ENCODE data around the gene TLK1. TPM values are rescaled to one million over a fixed set of nuclear protein-coding genes. Genes with fewer than 3 reads are reported as not detected.

The TLK1 gene
- total RNA-seq, 1 donor from 2014 or later = 26.3 TPM

DNA sequence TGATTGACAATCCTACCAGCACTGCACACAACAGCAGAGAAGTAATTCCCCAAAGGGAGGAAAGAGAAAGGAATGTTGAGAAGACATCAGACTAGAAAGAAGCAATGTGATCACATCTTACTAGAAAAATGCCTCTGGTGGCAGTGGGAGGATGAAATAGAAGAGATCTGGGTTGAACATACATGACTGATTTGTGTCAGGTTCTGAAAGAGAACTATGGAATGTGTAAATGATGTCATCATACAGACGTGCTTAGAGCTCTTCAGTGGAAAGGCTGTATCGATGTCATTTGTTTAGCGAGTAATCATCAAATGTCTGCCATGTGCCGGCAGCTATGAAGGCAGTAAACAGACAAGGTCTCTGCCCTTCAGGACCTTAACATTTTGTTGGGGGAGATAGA lies 206.8 kb downstream of the TLK1 start:
- H3K4me1 ChIP-seq = peaks cover 6% of the 10 kb centered on the region
- peaks cover 100% of the 10 kb centered on the region for H3K36me3 ChIP-seq
- H3K9me3 ChIP-seq (replicated peaks) = no peaks in the 10 kb centered on the region
- no peak for DNase-seq
- TF ChIP-seq, protein P1, sequence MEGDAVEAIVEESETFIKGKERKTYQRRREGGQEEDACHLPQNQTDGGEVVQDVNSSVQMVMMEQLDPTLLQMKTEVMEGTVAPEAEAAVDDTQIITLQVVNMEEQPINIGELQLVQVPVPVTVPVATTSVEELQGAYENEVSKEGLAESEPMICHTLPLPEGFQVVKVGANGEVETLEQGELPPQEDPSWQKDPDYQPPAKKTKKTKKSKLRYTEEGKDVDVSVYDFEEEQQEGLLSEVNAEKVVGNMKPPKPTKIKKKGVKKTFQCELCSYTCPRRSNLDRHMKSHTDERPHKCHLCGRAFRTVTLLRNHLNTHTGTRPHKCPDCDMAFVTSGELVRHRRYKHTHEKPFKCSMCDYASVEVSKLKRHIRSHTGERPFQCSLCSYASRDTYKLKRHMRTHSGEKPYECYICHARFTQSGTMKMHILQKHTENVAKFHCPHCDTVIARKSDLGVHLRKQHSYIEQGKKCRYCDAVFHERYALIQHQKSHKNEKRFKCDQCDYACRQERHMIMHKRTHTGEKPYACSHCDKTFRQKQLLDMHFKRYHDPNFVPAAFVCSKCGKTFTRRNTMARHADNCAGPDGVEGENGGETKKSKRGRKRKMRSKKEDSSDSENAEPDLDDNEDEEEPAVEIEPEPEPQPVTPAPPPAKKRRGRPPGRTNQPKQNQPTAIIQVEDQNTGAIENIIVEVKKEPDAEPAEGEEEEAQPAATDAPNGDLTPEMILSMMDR (IDR thresholded peaks at IDR 0.05; ENCODE audit: borderline replicate concordance) = no peak
- H3K27me3 ChIP-seq (ENCODE audit: low read depth) = no peaks in the 10 kb centered on the region
- intact Hi-C loops (cut with micrococcal nuclease) = no loop called here
- no peak overlapping the region for H3K27ac ChIP-seq (replicated peaks)
- H3K4me3 ChIP-seq = no peak overlapping the region

- no peak overlapping the region for H3K27ac ChIP-seq (replicated peaks)
- peaks cover 63% of the 10 kb centered on the region for H3K36me3 ChIP-seq
- no peak for DNase-seq
These were observed 210.4 kb downstream of the TLK1 start for GRCh38 chr2:170950221-170950761.

GRCh38 chr2:170949415-170949814 lies 211.3 kb downstream of the TLK1 start:
- H3K36me3 ChIP-seq = peaks cover 54% of the 10 kb centered on the region
- no peak overlapping the region for H3K4me3 ChIP-seq
- H3K27me3 ChIP-seq (ENCODE audit: low read depth) = no peaks in the 10 kb centered on the region
- H3K9me3 ChIP-seq (replicated peaks) = no peaks in the 10 kb centered on the region
- TF ChIP-seq, protein P1 (IDR thresholded peaks at IDR 0.05; ENCODE audit: borderline replicate concordance) = no peak
- no peak for DNase-seq
- intact Hi-C loops (cut with micrococcal nuclease) = no loop called here
- peaks cover 5% of the 10 kb centered on the region for H3K4me1 ChIP-seq
- H3K27ac ChIP-seq (replicated peaks) = no peak overlapping the region

More at GRCh38 chr2:170950221-170950761, 210.4 kb downstream of the TLK1 start:
- Histone ChIP-seq H3K4me1 (no peaks in the 10 kb centered on the region), H3K9me3 (replicated peaks) (no peaks in the 10 kb centered on the region), H3K27me3 (ENCODE audit: low read depth) (no peaks in the 10 kb centered on the region), H3K4me3 (no peak overlapping the region)
- TF ChIP-seq, protein P1 (IDR thresholded peaks at IDR 0.05; ENCODE audit: borderline replicate concordance) = no peak
- intact Hi-C loops (cut with micrococcal nuclease) = no loop called here

DNA sequence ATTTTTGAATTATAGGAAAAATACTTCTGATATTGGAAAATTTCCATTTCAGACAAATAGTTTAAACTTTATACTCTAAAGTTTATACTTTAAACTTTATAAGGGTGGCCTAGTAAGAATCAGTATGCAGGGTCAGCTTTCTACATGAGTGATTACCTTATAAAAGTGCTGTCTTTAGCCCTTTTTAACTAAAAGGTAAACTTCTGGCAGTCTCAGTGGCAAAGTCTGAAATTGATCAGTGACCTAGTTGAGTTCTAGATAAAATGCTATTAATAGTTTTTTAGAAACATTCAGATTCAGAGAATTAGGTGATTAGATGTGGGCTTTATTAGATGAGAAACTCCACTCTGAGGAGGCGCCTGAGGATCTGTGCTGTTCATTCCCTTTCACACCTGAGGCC lies 216.1 kb downstream of the TLK1 start:
- DNase-seq = no peak
- TF ChIP-seq, protein P1 (IDR thresholded peaks at IDR 0.05; ENCODE audit: borderline replicate concordance) = no peak
- peaks cover 32% of the 10 kb centered on the region for H3K4me1 ChIP-seq
- H3K27ac ChIP-seq (replicated peaks) = no peak overlapping the region
- peaks cover 6% of the 10 kb centered on the region for H3K36me3 ChIP-seq
- intact Hi-C loops (cut with micrococcal nuclease) = no loop called here
- H3K9me3 ChIP-seq (replicated peaks) = no peaks in the 10 kb centered on the region
- no peaks in the 10 kb centered on the region for H3K27me3 ChIP-seq (ENCODE audit: low read depth)
- no peak overlapping the region for H3K4me3 ChIP-seq

DNA sequence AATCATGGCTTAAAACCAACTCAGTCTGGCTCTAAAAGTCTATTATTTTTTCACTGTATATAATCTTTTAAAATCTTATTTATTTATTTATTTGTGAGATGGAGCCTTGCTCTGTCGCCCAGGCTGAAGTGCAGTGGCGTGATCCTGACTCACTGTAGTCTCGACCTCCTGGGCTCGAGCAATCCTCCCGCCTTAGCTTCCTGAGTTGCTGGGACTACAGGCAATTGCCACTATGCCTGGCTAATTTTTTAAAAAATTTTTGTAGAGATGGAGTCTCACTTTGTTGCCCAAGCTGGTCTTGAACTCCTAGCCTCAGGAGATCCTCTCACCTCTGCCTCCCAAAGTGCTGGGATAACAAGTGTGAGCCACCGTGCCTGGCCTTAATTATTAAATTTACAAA lies 217.1 kb downstream of the TLK1 start:
- TF ChIP-seq, protein P1 (IDR thresholded peaks at IDR 0.05; ENCODE audit: borderline replicate concordance) = no peak
- no peak for DNase-seq
- Histone ChIP-seq H3K4me3 (no peak overlapping the region), H3K9me3 (replicated peaks) (no peaks in the 10 kb centered on the region), H3K4me1 (peaks cover 42% of the 10 kb centered on the region), H3K36me3 (no peaks in the 10 kb centered on the region), H3K27ac (replicated peaks) (no peak overlapping the region), H3K27me3 (ENCODE audit: low read depth) (no peaks in the 10 kb centered on the region)
- intact Hi-C loops (cut with micrococcal nuclease) = no loop called here

Data from left ventricle myocardium inferior (tissue), 1 donor.